Measurements from ENCODE around the gene ADAMTS5.

DNA sequence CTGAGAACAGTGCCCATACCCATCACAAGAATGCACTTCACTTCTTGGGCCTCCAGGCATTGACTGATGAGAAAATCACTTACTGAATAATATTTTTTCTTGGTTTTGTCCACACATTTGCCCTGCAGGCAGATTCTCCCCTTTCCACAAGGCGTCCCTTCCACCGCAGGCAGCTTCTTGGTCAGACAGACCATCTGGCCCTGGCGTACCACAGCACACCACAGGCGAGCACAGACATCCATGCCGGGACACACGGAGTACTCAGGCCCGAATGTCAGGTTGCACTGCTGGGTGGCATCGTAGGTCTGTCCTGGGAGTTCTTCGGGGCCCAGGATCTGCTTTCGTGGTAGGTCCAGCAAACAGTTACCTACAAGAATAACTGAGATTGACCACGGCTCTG lies 32.5 kb downstream of the ADAMTS5 start:
- no peak for TF ChIP-seq RNF2 (IDR thresholded peaks at IDR 0.05; ENCODE audit: borderline replicate concordance, low read depth, low read length, missing control alignments, poor library complexity, severe bottlenecking)
- TF ChIP-seq SUZ12 (IDR thresholded peaks at IDR 0.05; ENCODE audit: low read length) = no peak
- TF ChIP-seq, protein P1, sequence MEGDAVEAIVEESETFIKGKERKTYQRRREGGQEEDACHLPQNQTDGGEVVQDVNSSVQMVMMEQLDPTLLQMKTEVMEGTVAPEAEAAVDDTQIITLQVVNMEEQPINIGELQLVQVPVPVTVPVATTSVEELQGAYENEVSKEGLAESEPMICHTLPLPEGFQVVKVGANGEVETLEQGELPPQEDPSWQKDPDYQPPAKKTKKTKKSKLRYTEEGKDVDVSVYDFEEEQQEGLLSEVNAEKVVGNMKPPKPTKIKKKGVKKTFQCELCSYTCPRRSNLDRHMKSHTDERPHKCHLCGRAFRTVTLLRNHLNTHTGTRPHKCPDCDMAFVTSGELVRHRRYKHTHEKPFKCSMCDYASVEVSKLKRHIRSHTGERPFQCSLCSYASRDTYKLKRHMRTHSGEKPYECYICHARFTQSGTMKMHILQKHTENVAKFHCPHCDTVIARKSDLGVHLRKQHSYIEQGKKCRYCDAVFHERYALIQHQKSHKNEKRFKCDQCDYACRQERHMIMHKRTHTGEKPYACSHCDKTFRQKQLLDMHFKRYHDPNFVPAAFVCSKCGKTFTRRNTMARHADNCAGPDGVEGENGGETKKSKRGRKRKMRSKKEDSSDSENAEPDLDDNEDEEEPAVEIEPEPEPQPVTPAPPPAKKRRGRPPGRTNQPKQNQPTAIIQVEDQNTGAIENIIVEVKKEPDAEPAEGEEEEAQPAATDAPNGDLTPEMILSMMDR (IDR thresholded peaks at IDR 0.05; ENCODE audit: control extremely low read depth in 1 of 3, insufficient read depth in 1 of 3, low read depth in 1 of 3, low read length in 3 of 3) = no peak
- TF ChIP-seq TAF1 (IDR thresholded peaks at IDR 0.05; ENCODE audit: low read depth, low read length) = no peak
- TF ChIP-seq, protein P2, sequence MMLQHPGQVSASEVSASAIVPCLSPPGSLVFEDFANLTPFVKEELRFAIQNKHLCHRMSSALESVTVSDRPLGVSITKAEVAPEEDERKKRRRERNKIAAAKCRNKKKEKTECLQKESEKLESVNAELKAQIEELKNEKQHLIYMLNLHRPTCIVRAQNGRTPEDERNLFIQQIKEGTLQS (IDR thresholded peaks at IDR 0.05; ENCODE audit: insufficient read depth, low read depth, low read length) = no peak
- no peak for TF ChIP-seq RFX5 (IDR thresholded peaks at IDR 0.05; ENCODE audit: borderline replicate concordance, low read depth, low read length)
- TF ChIP-seq, protein P3, sequence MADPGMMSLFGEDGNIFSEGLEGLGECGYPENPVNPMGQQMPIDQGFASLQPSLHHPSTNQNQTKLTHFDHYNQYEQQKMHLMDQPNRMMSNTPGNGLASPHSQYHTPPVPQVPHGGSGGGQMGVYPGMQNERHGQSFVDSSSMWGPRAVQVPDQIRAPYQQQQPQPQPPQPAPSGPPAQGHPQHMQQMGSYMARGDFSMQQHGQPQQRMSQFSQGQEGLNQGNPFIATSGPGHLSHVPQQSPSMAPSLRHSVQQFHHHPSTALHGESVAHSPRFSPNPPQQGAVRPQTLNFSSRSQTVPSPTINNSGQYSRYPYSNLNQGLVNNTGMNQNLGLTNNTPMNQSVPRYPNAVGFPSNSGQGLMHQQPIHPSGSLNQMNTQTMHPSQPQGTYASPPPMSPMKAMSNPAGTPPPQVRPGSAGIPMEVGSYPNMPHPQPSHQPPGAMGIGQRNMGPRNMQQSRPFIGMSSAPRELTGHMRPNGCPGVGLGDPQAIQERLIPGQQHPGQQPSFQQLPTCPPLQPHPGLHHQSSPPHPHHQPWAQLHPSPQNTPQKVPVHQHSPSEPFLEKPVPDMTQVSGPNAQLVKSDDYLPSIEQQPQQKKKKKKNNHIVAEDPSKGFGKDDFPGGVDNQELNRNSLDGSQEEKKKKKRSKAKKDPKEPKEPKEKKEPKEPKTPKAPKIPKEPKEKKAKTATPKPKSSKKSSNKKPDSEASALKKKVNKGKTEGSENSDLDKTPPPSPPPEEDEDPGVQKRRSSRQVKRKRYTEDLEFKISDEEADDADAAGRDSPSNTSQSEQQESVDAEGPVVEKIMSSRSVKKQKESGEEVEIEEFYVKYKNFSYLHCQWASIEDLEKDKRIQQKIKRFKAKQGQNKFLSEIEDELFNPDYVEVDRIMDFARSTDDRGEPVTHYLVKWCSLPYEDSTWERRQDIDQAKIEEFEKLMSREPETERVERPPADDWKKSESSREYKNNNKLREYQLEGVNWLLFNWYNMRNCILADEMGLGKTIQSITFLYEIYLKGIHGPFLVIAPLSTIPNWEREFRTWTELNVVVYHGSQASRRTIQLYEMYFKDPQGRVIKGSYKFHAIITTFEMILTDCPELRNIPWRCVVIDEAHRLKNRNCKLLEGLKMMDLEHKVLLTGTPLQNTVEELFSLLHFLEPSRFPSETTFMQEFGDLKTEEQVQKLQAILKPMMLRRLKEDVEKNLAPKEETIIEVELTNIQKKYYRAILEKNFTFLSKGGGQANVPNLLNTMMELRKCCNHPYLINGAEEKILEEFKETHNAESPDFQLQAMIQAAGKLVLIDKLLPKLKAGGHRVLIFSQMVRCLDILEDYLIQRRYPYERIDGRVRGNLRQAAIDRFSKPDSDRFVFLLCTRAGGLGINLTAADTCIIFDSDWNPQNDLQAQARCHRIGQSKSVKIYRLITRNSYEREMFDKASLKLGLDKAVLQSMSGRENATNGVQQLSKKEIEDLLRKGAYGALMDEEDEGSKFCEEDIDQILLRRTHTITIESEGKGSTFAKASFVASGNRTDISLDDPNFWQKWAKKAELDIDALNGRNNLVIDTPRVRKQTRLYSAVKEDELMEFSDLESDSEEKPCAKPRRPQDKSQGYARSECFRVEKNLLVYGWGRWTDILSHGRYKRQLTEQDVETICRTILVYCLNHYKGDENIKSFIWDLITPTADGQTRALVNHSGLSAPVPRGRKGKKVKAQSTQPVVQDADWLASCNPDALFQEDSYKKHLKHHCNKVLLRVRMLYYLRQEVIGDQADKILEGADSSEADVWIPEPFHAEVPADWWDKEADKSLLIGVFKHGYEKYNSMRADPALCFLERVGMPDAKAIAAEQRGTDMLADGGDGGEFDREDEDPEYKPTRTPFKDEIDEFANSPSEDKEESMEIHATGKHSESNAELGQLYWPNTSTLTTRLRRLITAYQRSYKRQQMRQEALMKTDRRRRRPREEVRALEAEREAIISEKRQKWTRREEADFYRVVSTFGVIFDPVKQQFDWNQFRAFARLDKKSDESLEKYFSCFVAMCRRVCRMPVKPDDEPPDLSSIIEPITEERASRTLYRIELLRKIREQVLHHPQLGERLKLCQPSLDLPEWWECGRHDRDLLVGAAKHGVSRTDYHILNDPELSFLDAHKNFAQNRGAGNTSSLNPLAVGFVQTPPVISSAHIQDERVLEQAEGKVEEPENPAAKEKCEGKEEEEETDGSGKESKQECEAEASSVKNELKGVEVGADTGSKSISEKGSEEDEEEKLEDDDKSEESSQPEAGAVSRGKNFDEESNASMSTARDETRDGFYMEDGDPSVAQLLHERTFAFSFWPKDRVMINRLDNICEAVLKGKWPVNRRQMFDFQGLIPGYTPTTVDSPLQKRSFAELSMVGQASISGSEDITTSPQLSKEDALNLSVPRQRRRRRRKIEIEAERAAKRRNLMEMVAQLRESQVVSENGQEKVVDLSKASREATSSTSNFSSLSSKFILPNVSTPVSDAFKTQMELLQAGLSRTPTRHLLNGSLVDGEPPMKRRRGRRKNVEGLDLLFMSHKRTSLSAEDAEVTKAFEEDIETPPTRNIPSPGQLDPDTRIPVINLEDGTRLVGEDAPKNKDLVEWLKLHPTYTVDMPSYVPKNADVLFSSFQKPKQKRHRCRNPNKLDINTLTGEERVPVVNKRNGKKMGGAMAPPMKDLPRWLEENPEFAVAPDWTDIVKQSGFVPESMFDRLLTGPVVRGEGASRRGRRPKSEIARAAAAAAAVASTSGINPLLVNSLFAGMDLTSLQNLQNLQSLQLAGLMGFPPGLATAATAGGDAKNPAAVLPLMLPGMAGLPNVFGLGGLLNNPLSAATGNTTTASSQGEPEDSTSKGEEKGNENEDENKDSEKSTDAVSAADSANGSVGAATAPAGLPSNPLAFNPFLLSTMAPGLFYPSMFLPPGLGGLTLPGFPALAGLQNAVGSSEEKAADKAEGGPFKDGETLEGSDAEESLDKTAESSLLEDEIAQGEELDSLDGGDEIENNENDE (IDR thresholded peaks at IDR 0.05; ENCODE audit: insufficient replicate concordance, low read length) = no peak
- TF ChIP-seq EZH2 (IDR thresholded peaks at IDR 0.05; ENCODE audit: low read depth, low read length, severe bottlenecking) = no peak
- TF ChIP-seq POLR2AphosphoS5 (IDR thresholded peaks at IDR 0.05; ENCODE audit: low read depth, low read length) = no peak
- TF ChIP-seq CBX5 (IDR thresholded peaks at IDR 0.05; ENCODE audit: low read depth, low read length) = no peak
- TF ChIP-seq, protein P4, sequence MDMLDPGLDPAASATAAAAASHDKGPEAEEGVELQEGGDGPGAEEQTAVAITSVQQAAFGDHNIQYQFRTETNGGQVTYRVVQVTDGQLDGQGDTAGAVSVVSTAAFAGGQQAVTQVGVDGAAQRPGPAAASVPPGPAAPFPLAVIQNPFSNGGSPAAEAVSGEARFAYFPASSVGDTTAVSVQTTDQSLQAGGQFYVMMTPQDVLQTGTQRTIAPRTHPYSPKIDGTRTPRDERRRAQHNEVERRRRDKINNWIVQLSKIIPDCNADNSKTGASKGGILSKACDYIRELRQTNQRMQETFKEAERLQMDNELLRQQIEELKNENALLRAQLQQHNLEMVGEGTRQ (IDR thresholded peaks at IDR 0.05; ENCODE audit: low read length) = no peak
- TF ChIP-seq POLR2A (IDR thresholded peaks at IDR 0.05; ENCODE audit: control extremely low read depth in 1 of 2, low read depth in 2 of 2, low read length in 2 of 2) = no peak
- no peak for TF ChIP-seq CREB1 (IDR thresholded peaks at IDR 0.05)

Measured in H1 (cell line).